Measurements from ENCODE around the gene DYNC1H1.

DNA sequence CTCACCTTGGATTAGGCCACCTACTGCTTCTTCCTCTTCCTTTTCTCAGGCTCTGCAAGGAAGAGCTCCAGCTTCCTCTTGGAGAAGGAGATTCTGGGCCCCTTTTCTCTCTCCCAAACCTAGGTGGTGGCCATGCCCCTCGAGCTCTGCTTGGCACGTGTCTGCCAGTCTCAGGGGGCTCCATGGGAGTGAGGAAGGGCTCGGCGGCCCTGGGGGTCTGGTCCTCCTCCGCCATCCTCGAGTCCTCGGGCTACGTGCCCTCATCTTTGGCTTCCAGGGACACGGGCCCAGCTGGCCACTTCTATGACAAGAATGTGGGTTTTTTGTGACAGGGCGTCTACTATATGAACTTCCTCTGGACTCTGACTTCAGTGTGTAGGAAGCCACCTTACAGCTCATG lies 88.1 kb downstream of the DYNC1H1 start:
- TF ChIP-seq, protein P1, sequence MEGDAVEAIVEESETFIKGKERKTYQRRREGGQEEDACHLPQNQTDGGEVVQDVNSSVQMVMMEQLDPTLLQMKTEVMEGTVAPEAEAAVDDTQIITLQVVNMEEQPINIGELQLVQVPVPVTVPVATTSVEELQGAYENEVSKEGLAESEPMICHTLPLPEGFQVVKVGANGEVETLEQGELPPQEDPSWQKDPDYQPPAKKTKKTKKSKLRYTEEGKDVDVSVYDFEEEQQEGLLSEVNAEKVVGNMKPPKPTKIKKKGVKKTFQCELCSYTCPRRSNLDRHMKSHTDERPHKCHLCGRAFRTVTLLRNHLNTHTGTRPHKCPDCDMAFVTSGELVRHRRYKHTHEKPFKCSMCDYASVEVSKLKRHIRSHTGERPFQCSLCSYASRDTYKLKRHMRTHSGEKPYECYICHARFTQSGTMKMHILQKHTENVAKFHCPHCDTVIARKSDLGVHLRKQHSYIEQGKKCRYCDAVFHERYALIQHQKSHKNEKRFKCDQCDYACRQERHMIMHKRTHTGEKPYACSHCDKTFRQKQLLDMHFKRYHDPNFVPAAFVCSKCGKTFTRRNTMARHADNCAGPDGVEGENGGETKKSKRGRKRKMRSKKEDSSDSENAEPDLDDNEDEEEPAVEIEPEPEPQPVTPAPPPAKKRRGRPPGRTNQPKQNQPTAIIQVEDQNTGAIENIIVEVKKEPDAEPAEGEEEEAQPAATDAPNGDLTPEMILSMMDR (IDR thresholded peaks at IDR 0.05; ENCODE audit: poor library complexity, severe bottlenecking): no peak
- no peak for TF ChIP-seq EP300 (conservative IDR thresholded peaks at IDR 0.05; ENCODE audit: poor library complexity, severe bottlenecking)
- TF ChIP-seq TAF1 (IDR thresholded peaks at IDR 0.05; ENCODE audit: low read depth): no peak
